H1 (cell line): ENCODE measurements around the gene MTMR1. TPM values are rescaled to one million over a fixed set of nuclear protein-coding genes. Genes with fewer than 3 reads are reported as not detected.

ENCODE experiments used
- CTCF ChIA-PET: fragments of 300-600 bp; sonication (Branson Sonifier 250); formaldehyde crosslinking; loops from one replicate; lab custom pipeline; 2021; ENCODE audit not compliant: partially characterized antibody; lab: Charles Lee
- POLR2A ChIA-PET: fragments of 300-600 bp; sonication (Branson Sonifier 250); formaldehyde crosslinking; loops from one replicate; lab custom pipeline; 2021; ENCODE audit warnings: inconsistent platforms; ENCODE audit not compliant: partially characterized antibody; lab: Charles Lee
- DNase-seq, 2 experiments: peaks; one replicate each; pipeline versions ENCODE4 v3.0.0 to v3.0.0-alpha.2; 2010 to 2022; ENCODE audit warnings: low spot score in 2 of 2, low read depth in 1 of 2, mixed read lengths in 1 of 2
- FAIRE-seq: peaks from 2 replicates; lab custom pipeline; 2011; peaks lifted over from hg19 to GRCh38; lab: Jason Lieb, UNC
- H2AFZ ChIP-seq: 2 replicates; pipeline ENCODE4 v1.8.1; 2012; ENCODE audit warnings: low read length, inconsistent platforms
- H2AK5ac ChIP-seq: 2 replicates; pipeline ENCODE4 v1.6.1; 2013; ENCODE audit warnings: low read depth, low read length
- H2BK120ac ChIP-seq: replicated peaks from 2 replicates; pipeline ENCODE3; 2013; ENCODE audit warnings: low read depth, low read length, inconsistent platforms
- H2BK12ac ChIP-seq: 2 replicates; pipeline ENCODE4 v1.6.1; 2013; ENCODE audit warnings: low read depth, low read length
- H2BK15ac ChIP-seq: 2 replicates; pipeline ENCODE4 v1.6.1; 2013; ENCODE audit warnings: low read length
- H2BK20ac ChIP-seq: 2 replicates; pipeline ENCODE4 v1.6.1; 2013; ENCODE audit warnings: low read length
- H2BK5ac ChIP-seq: 2 replicates; pipeline ENCODE4 v1.6.1; 2013; ENCODE audit warnings: low read depth, low read length
- H3K14ac ChIP-seq: 2 replicates; pipeline ENCODE4 v1.6.1; 2013; ENCODE audit warnings: inconsistent platforms; ENCODE audit not compliant: insufficient read length
- H3K18ac ChIP-seq: 2 replicates; pipeline ENCODE4 v1.6.1; 2013; ENCODE audit warnings: low read length; ENCODE audit errors: extremely low read depth
- H3K23ac ChIP-seq: 2 replicates; pipeline ENCODE4 v1.6.1; 2013; ENCODE audit warnings: inconsistent platforms; ENCODE audit not compliant: insufficient read length
- H3K23me2 ChIP-seq: 2 replicates; pipeline ENCODE4 v1.6.1; 2013; ENCODE audit warnings: low read depth, low read length
- H3K27ac ChIP-seq: 2 replicates; pipeline ENCODE4 v1.6.1; 2011; ENCODE audit warnings: low read depth, low read length, inconsistent platforms
- H3K27me3 ChIP-seq, 4 experiments: replicated peaks in 1 of 4; 1 replicate in 1 of 4; 2 replicates in 3 of 4; pipeline versions ENCODE4 v1.6.1 to v1.8.1; 2011 to 2013; ENCODE audit warnings: low read length in 3 of 4, mild to moderate bottlenecking in 3 of 4, inconsistent platforms in 2 of 4, mixed read lengths in 2 of 4, moderate library complexity in 1 of 4; ENCODE audit not compliant: control insufficient read depth in 3 of 4, insufficient read depth in 3 of 4; ENCODE audit errors: extremely low read depth in 1 of 4
- H3K36me3 ChIP-seq, 4 experiments: 2 replicates each; pipeline versions ENCODE4 v1.6.1 to v1.8.1; 2011 to 2013; ENCODE audit warnings: mild to moderate bottlenecking in 4 of 4, low read length in 3 of 4, moderate library complexity in 2 of 4, control low read depth in 1 of 4, inconsistent platforms in 1 of 4; ENCODE audit not compliant: insufficient read depth in 4 of 4, control insufficient read depth in 2 of 4
- H3K4ac ChIP-seq: replicated peaks from 2 replicates; pipeline ENCODE3; 2013; ENCODE audit warnings: low read length, low read depth, mixed read lengths, inconsistent platforms; ENCODE audit not compliant: insufficient read length
- H3K4me1 ChIP-seq, 4 experiments: replicated peaks in 1 of 4; 1 replicate in 1 of 4; 2 replicates in 3 of 4; pipeline versions ENCODE4 v1.6.1 to v1.8.1; 2011 to 2013; ENCODE audit warnings: low read length in 3 of 4, inconsistent platforms in 2 of 4, mixed read lengths in 1 of 4; ENCODE audit not compliant: insufficient read depth in 4 of 4, control insufficient read depth in 3 of 4
- H3K4me2 ChIP-seq, 2 experiments: 2 replicates each; pipeline versions ENCODE4 v1.6.1 to v1.8.1; 2011 to 2013; ENCODE audit warnings: low read depth in 2 of 2, low read length in 2 of 2, control low read depth in 1 of 2, inconsistent platforms in 1 of 2, mild to moderate bottlenecking in 1 of 2; ENCODE audit not compliant: insufficient read depth in 1 of 2
- H3K4me3 ChIP-seq, 4 experiments: fragments of 200-600, 300-600 bp in 1 of 4; sonication (generic), shearing (Covaris generic), sonication (Bioruptor Twin) in 1 of 4; 2 replicates each; pipeline versions ENCODE4 v1.5.1 to v1.8.1; 2011 to 2016; ENCODE audit warnings: low read length in 4 of 4, low read depth in 3 of 4, control low read depth in 2 of 4, inconsistent platforms in 2 of 4, mild to moderate bottlenecking in 2 of 4, mixed read lengths in 1 of 4, moderate library complexity in 1 of 4; ENCODE audit not compliant: insufficient read depth in 2 of 4; ENCODE audit errors: extremely low read depth in 1 of 4
- H3K56ac ChIP-seq: replicated peaks from 2 replicates; pipeline ENCODE3; 2013; ENCODE audit warnings: low read depth, mild to moderate bottlenecking, mixed read lengths, low read length, inconsistent platforms; ENCODE audit not compliant: insufficient read length
- H3K79me1 ChIP-seq: 2 replicates; pipeline ENCODE4 v1.6.1; 2013; ENCODE audit warnings: low read depth, low read length, control low read depth
- H3K79me2 ChIP-seq, 2 experiments: 2 replicates each; pipeline versions ENCODE4 v1.6.1 to v1.8.1; 2012 to 2013; ENCODE audit warnings: low read length in 2 of 2, mild to moderate bottlenecking in 2 of 2, inconsistent platforms in 1 of 2; ENCODE audit not compliant: insufficient read depth in 2 of 2, control insufficient read depth in 1 of 2
- H3K9ac ChIP-seq, 4 experiments: replicated peaks in 1 of 4; 1 replicate in 1 of 4; 2 replicates in 3 of 4; pipeline versions ENCODE4 v1.6.1 to v1.8.1; 2011 to 2013; ENCODE audit warnings: low read depth in 3 of 4, low read length in 3 of 4, control low read depth in 2 of 4, mild to moderate bottlenecking in 2 of 4, moderate library complexity in 2 of 4, inconsistent platforms in 1 of 4; ENCODE audit errors: extremely low read depth in 1 of 4
- H3K9me3 ChIP-seq, 2 experiments: 2 replicates each; pipeline versions ENCODE4 v1.6.1 to v1.8.1; 2012 to 2013; ENCODE audit warnings: mild to moderate bottlenecking in 2 of 2, moderate library complexity in 2 of 2, control low read depth in 1 of 2, inconsistent platforms in 1 of 2, low read depth in 1 of 2, low read length in 1 of 2, mixed read lengths in 1 of 2; ENCODE audit not compliant: insufficient read depth in 2 of 2
- H4K20me1 ChIP-seq, 2 experiments: replicated peaks in 1 of 2; 2 replicates each; pipeline versions ENCODE3 to v1.8.1; 2011 to 2013; ENCODE audit warnings: inconsistent platforms in 2 of 2, low read length in 2 of 2, mild to moderate bottlenecking in 1 of 2; ENCODE audit not compliant: insufficient read depth in 2 of 2, control insufficient read depth in 1 of 2
- H4K5ac ChIP-seq: 2 replicates; pipeline ENCODE4 v1.6.1; 2013; ENCODE audit warnings: low read length, low read depth, mixed read lengths, inconsistent platforms; ENCODE audit not compliant: insufficient read length
- H4K8ac ChIP-seq: 2 replicates; pipeline ENCODE4 v1.8.0; 2013; ENCODE audit warnings: mild to moderate bottlenecking, moderate library complexity, low read length, inconsistent platforms; ENCODE audit not compliant: insufficient read depth; ENCODE audit errors: extremely low read depth
- H4K91ac ChIP-seq: replicated peaks from 2 replicates; pipeline ENCODE3; 2013; ENCODE audit warnings: low read length, mixed read lengths, inconsistent platforms; ENCODE audit not compliant: insufficient read length
- EP300 ChIP-seq, 2 experiments: IDR thresholded peaks; 1 replicate in 1 of 2; 2 replicates in 1 of 2; pipeline ENCODE4 v1.6.1; 2011 to 2012; ENCODE audit warnings: low read depth in 2 of 2, low read length in 2 of 2, mild to moderate bottlenecking in 2 of 2, borderline replicate concordance in 1 of 2, inconsistent platforms in 1 of 2, moderate library complexity in 1 of 2
- NANOG ChIP-seq: IDR thresholded peaks from 2 replicates; pipeline ENCODE4 v1.6.1; 2011; ENCODE audit warnings: low read length, low read depth, mild to moderate bottlenecking, inconsistent platforms; ENCODE audit not compliant: insufficient read depth, poor library complexity, severe bottlenecking
- POLR2AphosphoS5 ChIP-seq: IDR thresholded peaks from 2 replicates; pipeline ENCODE4 v1.6.1; 2011; ENCODE audit warnings: low read depth, low read length
- RAD21 ChIP-seq, 2 experiments: IDR thresholded peaks in 1 of 2; conservative IDR thresholded peaks in 1 of 2; 2 replicates each; pipeline ENCODE4 v1.6.1; 2011; ENCODE audit warnings: low read depth in 2 of 2, low read length in 2 of 2, improper control_type of control experiment in 1 of 2, inconsistent platforms in 1 of 2, mild to moderate bottlenecking in 1 of 2, moderate library complexity in 1 of 2
- RXRA ChIP-seq: IDR thresholded peaks from 2 replicates; pipeline ENCODE4 v1.6.1; 2011; ENCODE audit warnings: low read depth, mild to moderate bottlenecking, low read length, moderate library complexity; ENCODE audit not compliant: insufficient read depth
- SAP30 ChIP-seq: fragments of 300-600 bp; sonication (generic); IDR thresholded peaks from 2 replicates; pipeline ENCODE4 v1.7.1; 2012; ENCODE audit warnings: low read length, moderate library complexity, mild to moderate bottlenecking, inconsistent platforms; ENCODE audit not compliant: insufficient read depth, insufficient replicate concordance
- SIX5 ChIP-seq: IDR thresholded peaks from 2 replicates; pipeline ENCODE4 v1.6.1; 2011; ENCODE audit warnings: mild to moderate bottlenecking, low read depth, low read length
- TCF12 ChIP-seq: IDR thresholded peaks from 2 replicates; pipeline ENCODE4 v1.6.1; 2011; ENCODE audit warnings: low read depth, mild to moderate bottlenecking, low read length
- WGBS, 2 experiments: shearing (Covaris generic) in 1 of 2; methylation state at CpG; one replicate each; pipeline versions ENCODE4 v1.1.6 to v1.1.7; 2013 to 2015; ENCODE audit warnings: low lambda C conversion rate in 2 of 2, mixed read lengths in 2 of 2, inconsistent platforms in 1 of 2, low coverage in 1 of 2, missing lambda C conversion rate in 1 of 2; ENCODE audit not compliant: insufficient replicate concordance in 2 of 2, insufficient coverage in 1 of 2, insufficient read length in 1 of 2; ENCODE audit errors: extremely low coverage in 1 of 2, missing lambda C conversion rate in 1 of 2; 5-methylcytosine and 5-hydroxymethylcytosine counted together
- polyA plus RNA-seq, 7 experiments: library from polyadenylated mRNA; depleted of rRNA in 3 of 7; stranded (reverse) in 5 of 7; unstranded in 2 of 7; fragments of >200 nt in 5 of 7; fragments of 200-250 nt in 2 of 7; gene quantifications; 1 replicate in 5 of 7; 2 replicates in 1 of 7; 4 replicates in 1 of 7; pipeline versions ENCODE4 v1.2.1 to v1.2.3, GENCODE V29; 2011 to 2013; ENCODE audit warnings: missing spikeins in 2 of 7, mixed read lengths in 2 of 7
- total RNA-seq: library from RNA; stranded (reverse); fragmentation: NEBNext Ultra II Directional; extraction: Animal tissue kit (Norgen Biotek cat#: 25700); gene quantifications from 2 replicates; pipeline ENCODE4 v1.2.1, GENCODE V29; 2021

MTMR1 gene
- total and polyA plus RNA-seq, 2 of the 8 experiments (the other 6 are each of a cell fraction or from before 2014, with no cell fraction given) = 15.1 to 23.8 TPM

GRCh38 chrX:150759568-150760416 is 66.6 kb downstream of the MTMR1 start:
- Histone ChIP-seq H2BK120ac (no peak overlapping the region), H4K20me1 (peaks cover 0 to 2% of the 10 kb centered on the region in 2 experiments), H2AFZ (no peak overlapping the region), H2BK20ac (no peak overlapping the region), H3K23me2 (no peaks in the 10 kb centered on the region), H3K27me3 (no peaks in the 10 kb centered on the region), H3K14ac (no peak overlapping the region), H3K79me1 (no peaks in the 10 kb centered on the region), H3K56ac (no peak overlapping the region), H3K4ac (no peak overlapping the region), H3K36me3 (no peaks in the 10 kb centered on the region; a peak in 1 of 8 replicates), H3K4me2 (no peak overlapping the region), H2BK12ac (no peak overlapping the region), H4K8ac (no peak overlapping the region), H3K9me3 (no peaks in the 10 kb centered on the region), H3K9ac (no peak overlapping the region), H2BK5ac (no peak overlapping the region), H2BK15ac (no peak overlapping the region), H4K91ac (no peak overlapping the region), H3K23ac (no peak overlapping the region), H3K79me2 (no peaks in the 10 kb centered on the region), H4K5ac (no peak overlapping the region), H3K4me3 (no peak overlapping the region), H3K27ac (no peak overlapping the region), H3K4me1 (0 out of 7 replicates have a peak, but pooled peaks cover 0 to 2% (median 0%) of the 10 kb centered on the region in 4 experiments), H2AK5ac (no peak overlapping the region), H3K18ac (no peak overlapping the region)
- WGBS, 2 experiments = 86% methylated on average over 20 of the region's 22 CpGs; no CpG with 5 or more reads in 1 of the 2 experiments
- ChIA-PET POLR2A (no interaction called here), CTCF (no interaction called here)
- no peak for FAIRE-seq
- DNase-seq = no peak
- TF ChIP-seq NANOG (no peak), POLR2AphosphoS5 (no peak), SIX5 (no peak), SAP30 (no peak), EP300 (IDR thresholded peaks at IDR 0.05; ENCODE audit: borderline replicate concordance in 1 of 2, low read depth in 2 of 2, low read length in 2 of 2) (no peak), TCF12 (no peak), RAD21 (IDR thresholded peaks at IDR 0.05 in 1 of 2, conservative IDR thresholded peaks at IDR 0.05 in 1 of 2; ENCODE audit: low read depth in 2 of 2, low read length in 2 of 2) (no peak), RXRA (no peak)
